ENCODE results near the gene ANKS1A.
"Not testable (repeated sequence)": the region's sequence is repeated elsewhere in the genome, so short reads cannot be mapped to it uniquely, and the experiment has no call there.

Gene ANKS1A

GRCh38 chr6:34987506-34987905 is 98.5 kb downstream of the ANKS1A start:
- WGBS (ENCODE audit: insufficient coverage, insufficient read length): no CpG with 5 or more reads among the region's 5 CpGs
- Histone ChIP-seq H3K36me3 (ENCODE audit: control insufficient read depth, insufficient read depth, low read length) (peaks cover 7% of the 10 kb centered on the region; the same call in 1 of the 2 replicates), H3K9me3 (ENCODE audit: control insufficient read depth, insufficient read depth, low read length) (no peaks in the 10 kb centered on the region)

DNA sequence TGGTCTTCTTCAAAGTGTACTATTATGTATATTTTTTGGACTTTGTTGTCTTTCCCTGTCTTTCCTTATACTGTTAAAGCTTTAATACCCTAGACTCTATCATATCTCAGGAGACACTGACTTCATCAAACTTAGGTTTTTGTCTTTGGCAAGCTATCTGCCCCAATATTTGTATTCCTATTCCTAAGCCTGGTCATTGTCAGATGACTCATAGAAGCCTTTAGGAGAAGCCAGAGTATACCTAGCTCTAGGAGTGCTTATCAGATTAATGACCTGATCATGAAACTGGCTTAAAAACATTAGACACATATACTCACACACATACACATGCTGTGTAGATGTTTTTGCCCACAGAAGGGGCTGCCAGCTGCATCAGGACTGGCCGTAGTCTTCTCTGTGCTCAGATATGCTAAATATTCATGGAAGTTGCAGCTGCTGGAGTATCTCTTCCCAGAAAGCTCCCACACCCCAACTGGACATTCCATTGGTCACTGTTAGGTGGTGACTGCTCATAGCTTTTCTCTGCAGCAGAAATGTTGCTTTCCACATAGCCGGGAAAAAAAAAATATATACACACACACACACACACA is 102.0 kb downstream of the ANKS1A start:
- Histone ChIP-seq H3K4me3 (ENCODE audit: low read length) (no peak overlapping the region), H3K4me1 (ENCODE audit: control insufficient read depth, insufficient read depth, low read length) (no peaks in the 10 kb centered on the region), H3K9me3 (ENCODE audit: control insufficient read depth, insufficient read depth, low read length) (no peaks in the 10 kb centered on the region), H3K36me3 (ENCODE audit: control insufficient read depth, insufficient read depth, low read length) (no peaks in the 10 kb centered on the region), H3K27me3 (ENCODE audit: control insufficient read depth, insufficient read depth, low read length) (no peaks in the 10 kb centered on the region), H3K27ac (ENCODE audit: low read length) (no peak overlapping the region)
- WGBS (ENCODE audit: insufficient coverage, insufficient read length): no CpG with 5 or more reads among the region's 2 CpGs
- DNase-seq (ENCODE audit: low read depth, low spot score): no peak

More at GRCh38 chr6:34987506-34987905, 98.5 kb downstream of the ANKS1A start:
- no peak for DNase-seq (ENCODE audit: low read depth, low spot score)
- no peaks in the 10 kb centered on the region for H3K4me1 ChIP-seq (ENCODE audit: control insufficient read depth, insufficient read depth, low read length)
- H3K27ac ChIP-seq (ENCODE audit: low read length): no peak overlapping the region
- H3K4me3 ChIP-seq (ENCODE audit: low read length): no peak overlapping the region
- H3K27me3 ChIP-seq (ENCODE audit: control insufficient read depth, insufficient read depth, low read length): no peaks in the 10 kb centered on the region

DNA sequence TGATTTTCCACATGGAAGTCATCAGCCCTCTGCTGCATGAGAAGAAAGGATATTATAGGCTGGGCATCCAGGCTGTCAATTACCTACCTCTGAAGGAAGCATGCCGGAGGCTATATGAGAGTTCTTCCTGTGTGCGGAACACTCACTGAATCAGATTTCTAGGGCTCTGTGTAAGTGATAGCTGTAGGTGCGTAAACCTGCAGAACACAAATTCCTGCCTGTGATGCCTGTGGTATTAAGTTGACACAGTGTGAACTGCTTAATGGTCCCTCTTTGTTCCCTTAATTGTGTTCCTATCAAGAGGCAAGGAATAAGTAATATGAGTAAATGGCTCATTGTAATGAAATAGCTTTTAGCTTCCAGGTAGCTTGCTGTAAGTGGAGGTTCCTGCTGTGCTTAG is 103.3 kb downstream of the ANKS1A start:
- no peaks in the 10 kb centered on the region for H3K27me3 ChIP-seq (ENCODE audit: control insufficient read depth, insufficient read depth, low read length)
- WGBS (ENCODE audit: insufficient coverage, insufficient read length): no CpG with 5 or more reads among the region's 3 CpGs
- DNase-seq (ENCODE audit: low read depth, low spot score): no peak
- H3K4me3 ChIP-seq (ENCODE audit: low read length): no peak overlapping the region
- no peak overlapping the region for H3K27ac ChIP-seq (ENCODE audit: low read length)
- H3K9me3 ChIP-seq (ENCODE audit: control insufficient read depth, insufficient read depth, low read length): no peaks in the 10 kb centered on the region
- no peaks in the 10 kb centered on the region for H3K4me1 ChIP-seq (ENCODE audit: control insufficient read depth, insufficient read depth, low read length)
- no peaks in the 10 kb centered on the region for H3K36me3 ChIP-seq (ENCODE audit: control insufficient read depth, insufficient read depth, low read length)

DNA sequence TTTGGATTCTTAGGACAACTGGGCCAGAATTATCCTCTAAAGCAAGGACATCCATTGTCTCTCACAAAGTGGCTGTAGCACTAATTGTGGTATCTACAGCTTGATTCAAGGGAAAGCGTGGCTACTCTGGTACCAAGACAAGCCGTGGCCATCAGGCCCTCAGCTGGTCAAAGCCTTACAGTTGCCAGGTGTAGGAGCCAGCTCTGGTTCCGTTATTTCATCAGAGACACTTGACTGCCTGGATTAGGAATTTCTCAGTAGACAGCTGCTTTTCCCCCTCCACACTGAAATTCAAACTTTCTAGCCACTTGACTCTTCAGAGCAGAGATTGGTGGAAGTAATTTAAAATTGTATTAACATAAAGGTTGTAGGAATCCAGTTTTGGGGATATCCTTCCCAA is 104.2 kb downstream of the ANKS1A start:
- no peaks in the 10 kb centered on the region for H3K27me3 ChIP-seq (ENCODE audit: control insufficient read depth, insufficient read depth, low read length)
- no CpG with 5 or more reads among the region's 3 CpGs for WGBS (ENCODE audit: insufficient coverage, insufficient read length)
- H3K4me1 ChIP-seq (ENCODE audit: control insufficient read depth, insufficient read depth, low read length): no peaks in the 10 kb centered on the region
- no peak overlapping the region for H3K4me3 ChIP-seq (ENCODE audit: low read length)
- H3K36me3 ChIP-seq (ENCODE audit: control insufficient read depth, insufficient read depth, low read length): no peaks in the 10 kb centered on the region
- DNase-seq (ENCODE audit: low read depth, low spot score): no peak
- H3K27ac ChIP-seq (ENCODE audit: low read length): no peak overlapping the region
- no peaks in the 10 kb centered on the region for H3K9me3 ChIP-seq (ENCODE audit: control insufficient read depth, insufficient read depth, low read length)

DNA sequence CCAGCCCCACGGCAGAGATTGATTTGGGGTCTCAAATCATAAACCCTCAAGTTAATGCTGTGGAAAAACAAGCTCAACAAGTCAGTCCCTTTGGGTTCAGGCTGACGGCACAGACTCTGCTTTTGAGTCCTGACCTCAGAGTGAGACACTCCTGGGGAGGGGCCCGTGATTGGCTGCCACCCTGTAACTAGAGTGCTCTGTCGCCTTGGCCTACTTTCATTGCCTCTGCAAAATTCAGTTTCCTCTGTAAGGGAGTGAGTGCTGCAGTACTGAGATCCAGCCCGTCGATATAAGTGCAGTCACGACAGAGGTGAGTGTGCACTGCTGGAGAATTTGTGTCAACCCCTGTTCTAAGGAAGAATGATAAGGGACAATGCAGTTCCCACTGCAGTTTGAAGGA is 105.6 kb downstream of the ANKS1A start:
- no peaks in the 10 kb centered on the region for H3K36me3 ChIP-seq (ENCODE audit: control insufficient read depth, insufficient read depth, low read length)
- no peak overlapping the region for H3K27ac ChIP-seq (ENCODE audit: low read length)
- H3K4me1 ChIP-seq (ENCODE audit: control insufficient read depth, insufficient read depth, low read length): no peaks in the 10 kb centered on the region
- H3K27me3 ChIP-seq (ENCODE audit: control insufficient read depth, insufficient read depth, low read length): no peaks in the 10 kb centered on the region
- WGBS (ENCODE audit: insufficient coverage, insufficient read length): no CpG with 5 or more reads among the region's 7 CpGs
- H3K4me3 ChIP-seq (ENCODE audit: low read length): no peak overlapping the region
- H3K9me3 ChIP-seq (ENCODE audit: control insufficient read depth, insufficient read depth, low read length): no peaks in the 10 kb centered on the region
- no peak for DNase-seq (ENCODE audit: low read depth, low spot score)

DNA sequence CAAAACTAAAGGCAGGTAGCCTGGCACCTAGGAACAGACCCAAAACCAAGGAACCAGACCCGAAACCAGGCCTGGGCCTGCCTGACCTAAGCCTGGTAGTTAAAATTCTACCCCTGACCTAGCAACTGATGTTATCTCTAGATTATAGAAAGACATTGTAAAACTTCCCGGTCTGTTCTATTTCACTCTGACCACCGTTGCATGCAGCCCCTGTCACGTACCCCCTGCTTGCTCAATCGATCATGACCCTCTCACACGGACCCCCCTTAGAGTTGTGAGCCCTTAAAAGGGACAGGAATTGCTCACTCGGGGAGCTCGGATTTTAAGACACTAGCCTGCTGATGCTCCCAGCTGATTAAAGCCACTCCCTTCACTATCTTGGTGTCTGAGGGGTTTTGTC is 109.4 kb downstream of the ANKS1A start:
- H3K27me3 ChIP-seq (ENCODE audit: control insufficient read depth, insufficient read depth, low read length); H3K9me3 ChIP-seq (ENCODE audit: control insufficient read depth, insufficient read depth, low read length); DNase-seq (ENCODE audit: low read depth, low spot score); H3K36me3 ChIP-seq (ENCODE audit: control insufficient read depth, insufficient read depth, low read length); H3K4me1 ChIP-seq (ENCODE audit: control insufficient read depth, insufficient read depth, low read length); H3K27ac ChIP-seq (ENCODE audit: low read length); H3K4me3 ChIP-seq (ENCODE audit: low read length): not testable (repeated sequence)
- WGBS (ENCODE audit: insufficient coverage, insufficient read length): no CpG with 5 or more reads among the region's 8 CpGs

DNA sequence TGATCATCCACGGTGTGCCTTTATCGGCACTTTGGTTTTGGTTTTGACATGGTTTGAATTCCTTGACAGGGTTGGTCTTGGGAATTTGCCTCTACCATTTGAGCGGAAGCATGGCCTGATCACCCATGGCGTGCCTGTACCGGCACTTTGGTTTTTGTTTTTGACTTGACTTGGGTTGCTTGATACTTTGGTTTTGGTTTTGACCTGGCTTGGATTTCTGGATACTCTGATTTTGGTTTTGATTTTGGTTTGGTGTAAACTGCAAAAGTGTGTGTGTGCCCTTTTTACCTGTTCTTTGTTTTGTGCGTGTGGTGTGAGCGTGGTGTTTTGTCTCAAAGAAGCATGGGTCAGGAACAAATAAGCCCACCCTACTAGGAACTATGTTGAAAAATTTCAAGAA is 110.1 kb downstream of the ANKS1A start:
- no CpG with 5 or more reads among the region's 7 CpGs for WGBS (ENCODE audit: insufficient coverage, insufficient read length)

DNA sequence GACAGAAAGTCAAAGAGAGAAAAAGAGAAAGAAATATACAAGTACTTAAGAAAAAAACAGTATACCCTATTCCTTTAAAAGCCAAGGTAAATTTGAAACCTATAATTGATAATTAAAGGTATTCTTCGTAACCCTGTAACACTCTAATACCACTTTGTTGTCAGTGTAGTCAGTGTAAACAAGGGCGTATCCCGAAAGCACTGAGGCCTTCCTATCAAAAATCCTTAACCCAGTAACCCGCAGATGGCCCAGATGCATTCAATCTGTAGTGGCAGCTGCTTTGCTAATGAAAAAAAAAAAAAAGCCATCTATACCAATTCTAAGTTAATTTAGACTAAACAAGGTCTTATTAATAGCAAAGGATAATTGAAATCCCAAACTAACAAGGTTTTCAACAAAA is 110.9 kb downstream of the ANKS1A start:
- H3K36me3 ChIP-seq (ENCODE audit: control insufficient read depth, insufficient read depth, low read length); H3K4me1 ChIP-seq (ENCODE audit: control insufficient read depth, insufficient read depth, low read length); H3K27me3 ChIP-seq (ENCODE audit: control insufficient read depth, insufficient read depth, low read length); DNase-seq (ENCODE audit: low read depth, low spot score); H3K27ac ChIP-seq (ENCODE audit: low read length); H3K9me3 ChIP-seq (ENCODE audit: control insufficient read depth, insufficient read depth, low read length); H3K4me3 ChIP-seq (ENCODE audit: low read length): not testable (repeated sequence)
- no CpG with 5 or more reads among the region's 4 CpGs for WGBS (ENCODE audit: insufficient coverage, insufficient read length)

More for the DNA sequence above, 110.1 kb downstream of the ANKS1A start:
- H3K36me3 ChIP-seq (ENCODE audit: control insufficient read depth, insufficient read depth, low read length); DNase-seq (ENCODE audit: low read depth, low spot score); H3K4me3 ChIP-seq (ENCODE audit: low read length); H3K27me3 ChIP-seq (ENCODE audit: control insufficient read depth, insufficient read depth, low read length); H3K9me3 ChIP-seq (ENCODE audit: control insufficient read depth, insufficient read depth, low read length); H3K4me1 ChIP-seq (ENCODE audit: control insufficient read depth, insufficient read depth, low read length); H3K27ac ChIP-seq (ENCODE audit: low read length): not testable (repeated sequence)

DNA sequence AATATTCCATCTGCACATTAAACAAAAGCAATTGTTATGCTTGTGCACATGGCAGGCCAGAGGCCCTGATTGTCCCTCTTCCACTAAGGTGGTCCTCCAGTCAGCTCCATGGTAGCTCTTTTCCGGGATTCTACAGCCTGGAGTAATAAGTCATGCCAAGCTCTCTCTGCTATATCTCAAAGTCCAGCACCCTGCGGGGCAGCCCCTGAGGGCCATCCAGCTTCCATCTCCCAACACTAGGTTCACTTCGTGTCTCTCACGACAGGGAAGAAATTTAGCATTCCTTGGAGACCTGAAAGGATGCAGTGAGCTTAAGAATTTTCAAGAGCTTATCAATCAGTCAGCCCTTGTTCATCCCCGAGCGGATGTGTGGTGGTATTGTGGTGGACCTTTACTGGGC is 112.3 kb downstream of the ANKS1A start:
- H3K27ac ChIP-seq (ENCODE audit: low read length); H3K9me3 ChIP-seq (ENCODE audit: control insufficient read depth, insufficient read depth, low read length); H3K27me3 ChIP-seq (ENCODE audit: control insufficient read depth, insufficient read depth, low read length); H3K4me1 ChIP-seq (ENCODE audit: control insufficient read depth, insufficient read depth, low read length); H3K4me3 ChIP-seq (ENCODE audit: low read length); DNase-seq (ENCODE audit: low read depth, low spot score); H3K36me3 ChIP-seq (ENCODE audit: control insufficient read depth, insufficient read depth, low read length): not testable (repeated sequence)
- no CpG with 5 or more reads among the region's 6 CpGs for WGBS (ENCODE audit: insufficient coverage, insufficient read length)

DNA sequence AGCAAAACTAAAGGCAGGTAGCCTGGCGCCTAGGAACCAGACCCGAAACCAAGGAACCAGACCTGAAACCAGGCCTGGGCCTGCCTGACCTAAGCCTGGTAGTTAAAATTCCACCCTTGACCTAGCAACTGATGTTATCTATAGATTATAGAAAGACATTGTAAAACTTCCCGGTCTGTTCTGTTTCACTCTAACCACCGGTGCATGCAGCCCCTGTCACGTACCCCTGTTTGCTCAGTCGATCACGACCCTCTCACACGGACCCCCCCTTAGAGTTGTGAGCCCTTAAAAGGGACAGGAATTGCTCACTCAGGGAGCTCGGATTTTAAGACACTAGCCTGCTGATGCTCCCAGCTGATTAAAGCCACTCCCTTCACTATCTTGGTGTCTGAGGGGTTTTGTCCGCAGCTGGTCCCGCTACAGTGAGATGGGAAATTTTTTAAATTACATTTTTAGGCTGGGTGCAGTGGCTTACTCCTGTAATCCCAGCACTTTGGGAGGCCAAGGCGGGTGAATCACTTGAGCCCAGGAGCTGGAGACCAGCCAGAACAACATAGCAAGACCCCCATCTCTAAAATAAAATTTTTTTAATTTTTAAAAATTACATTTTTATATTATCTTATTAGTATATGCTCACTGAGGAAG is 115.0 kb downstream of the ANKS1A start:
- not testable (repeated sequence) for H3K27me3 ChIP-seq (ENCODE audit: control insufficient read depth, insufficient read depth, low read length); H3K36me3 ChIP-seq (ENCODE audit: control insufficient read depth, insufficient read depth, low read length); H3K27ac ChIP-seq (ENCODE audit: low read length); H3K4me3 ChIP-seq (ENCODE audit: low read length); H3K4me1 ChIP-seq (ENCODE audit: control insufficient read depth, insufficient read depth, low read length); DNase-seq (ENCODE audit: low read depth, low spot score); H3K9me3 ChIP-seq (ENCODE audit: control insufficient read depth, insufficient read depth, low read length)
- WGBS (ENCODE audit: insufficient coverage, insufficient read length): no CpG with 5 or more reads among the region's 12 CpGs

GRCh38 chr6:35007016-35007415 is 118.0 kb downstream of the ANKS1A start:
- no peak overlapping the region for H3K4me3 ChIP-seq (ENCODE audit: low read length)
- H3K4me1 ChIP-seq (ENCODE audit: control insufficient read depth, insufficient read depth, low read length): no peaks in the 10 kb centered on the region
- no peaks in the 10 kb centered on the region for H3K36me3 ChIP-seq (ENCODE audit: control insufficient read depth, insufficient read depth, low read length)
- H3K9me3 ChIP-seq (ENCODE audit: control insufficient read depth, insufficient read depth, low read length): no peaks in the 10 kb centered on the region
- DNase-seq (ENCODE audit: low read depth, low spot score): no peak
- no peaks in the 10 kb centered on the region for H3K27me3 ChIP-seq (ENCODE audit: control insufficient read depth, insufficient read depth, low read length)
- no CpG with 5 or more reads among the region's 2 CpGs for WGBS (ENCODE audit: insufficient coverage, insufficient read length)
- H3K27ac ChIP-seq (ENCODE audit: low read length): no peak overlapping the region

All from iPS DF 6.9 (cell line).